Left cardiac atrium (tissue), 4 donors: Measurements from ENCODE around the gene JRKL. TPM values are rescaled to one million over a fixed set of nuclear protein-coding genes. Genes with fewer than 3 reads are reported as not detected.

ENCODE experiments used
- ATAC-seq, 2 donors: fragments of 200-7000 bp; cut with Tn5 transposase; one replicate each; pipeline ENCODE4 v1.9.1; 2020; ENCODE audit warnings: mild to moderate bottlenecking in 2 of 2, moderate library complexity in 2 of 2
- DNase-seq: peaks from one replicate; pipeline ENCODE4 v3.0.0-alpha.2; 2020
- intact Hi-C, 2 donors: fragments of 100-400 bp; cut with DNase I; formaldehyde crosslinking; loops; one replicate each; pipeline versions ENCODE4 v1.14.1 to v1.15.1; 2022 to 2023
- long read RNA-seq: library from polyadenylated mRNA; unstranded; transcript quantifications from one replicate; pipeline ENCODE4 v2.0.0, GENCODE V29; 2021
- total RNA-seq, 2 donors: library from RNA; stranded (reverse); fragmentation: NEBNext Ultra II Directional; extraction: Animal tissue kit (Norgen Biotek cat#: 25700); gene quantifications; one replicate each; pipeline ENCODE4 v1.2.1, GENCODE V29; 2021
- donor health status: DM: no; HTN: yes; CAD: no.
- donor health status: DM: no; HTN: yes; CAD: no; lungs with severe emphysema.
- donor health status: DM: yes; HTN: yes; CAD: no.
- donor health status: Dilated cardiomyopathy.

The JRKL gene
- 1 to 10 TPM; 7.0 to 7.3 TPM for total RNA-seq
- long read RNA-seq, partial matches to known transcripts, result 0 of 13 reads
- long read RNA-seq, other reads (novel, unspliced or antisense), result 10 of 13 reads

DNA sequence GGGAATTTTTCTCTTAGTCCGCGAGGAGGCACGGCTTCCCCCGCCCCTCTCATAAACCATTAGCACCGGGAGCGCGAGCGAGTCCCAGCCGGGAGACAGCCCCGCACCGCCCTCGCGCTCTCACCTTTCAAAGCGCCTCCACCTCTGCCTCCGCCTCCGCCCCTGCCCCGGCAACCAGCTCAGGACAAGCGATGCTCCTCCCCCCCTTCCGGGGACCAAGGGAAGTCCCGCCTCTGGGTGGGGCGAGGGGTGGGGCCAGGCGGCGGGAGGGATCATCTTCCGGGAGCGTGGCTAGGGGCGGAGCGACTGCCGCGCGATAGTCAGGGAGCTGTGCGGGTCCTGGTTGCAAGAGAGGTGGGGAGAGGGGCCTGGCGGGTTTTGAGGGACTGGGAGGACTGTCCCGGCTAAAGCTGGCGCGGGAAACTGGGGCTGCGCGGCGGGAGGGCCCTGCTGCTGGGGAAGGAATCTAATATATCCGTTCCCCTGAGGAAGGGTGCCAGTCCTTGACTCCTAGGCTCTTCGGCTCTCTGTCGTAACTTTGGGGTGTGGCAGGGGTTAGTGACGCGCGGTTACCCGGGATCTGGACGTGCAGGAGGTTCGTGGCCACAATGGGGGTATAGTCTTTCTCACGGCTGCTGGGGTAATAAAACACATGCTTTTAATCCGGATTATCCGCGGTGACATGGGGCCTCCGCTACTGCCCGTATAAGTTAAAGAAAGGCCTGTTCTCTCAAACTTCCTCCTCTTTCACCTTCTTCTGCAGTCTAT lies at the start of gene JRKL, which contains the start of gene CCDC82:
Gene JRKL, plus strand, starts transcription at position 294 of the 768 bp plus-strand sequence. CDS start 637 bp downstream, outside the sequence.
Gene CCDC82, minus strand, starts transcription at position 193 of the 768 bp plus-strand sequence. CDS start 5,165 bp downstream, outside the sequence.
- ATAC-seq (peak; percentile 100), DNase-seq (peak; percentile 96)
- intact Hi-C loops, result loop anchor here in 1 of 2 donors (5.0 to 10.0 kb wide), 2 partner anchors 553 to 1325 kb away; partner anchors contain the start of gene SRSF8

DNA sequence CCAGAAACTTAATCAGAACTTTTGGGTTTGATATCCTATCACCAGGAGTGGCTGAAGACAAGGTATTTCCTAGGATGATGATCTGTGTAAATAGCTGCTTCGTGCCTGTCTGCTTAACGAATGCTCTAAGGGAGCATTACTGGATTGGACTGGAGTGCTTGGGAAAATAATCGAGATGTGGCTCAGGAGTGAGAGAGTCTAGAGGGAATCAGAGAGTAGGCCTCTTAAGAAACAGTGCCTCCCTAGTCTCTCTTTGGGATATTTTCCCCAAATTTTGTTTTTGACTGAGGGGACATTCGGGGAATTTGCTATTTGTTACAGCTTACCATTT lies 49.3 kb upstream of the JRKL start:
- intact Hi-C loops, result loop anchor here (5.0 kb wide), 4 partner anchors 33 to 493 kb away; no protein-coding TSS in a partner anchor
- DNase-seq (no peak), ATAC-seq (no peak)

DNA sequence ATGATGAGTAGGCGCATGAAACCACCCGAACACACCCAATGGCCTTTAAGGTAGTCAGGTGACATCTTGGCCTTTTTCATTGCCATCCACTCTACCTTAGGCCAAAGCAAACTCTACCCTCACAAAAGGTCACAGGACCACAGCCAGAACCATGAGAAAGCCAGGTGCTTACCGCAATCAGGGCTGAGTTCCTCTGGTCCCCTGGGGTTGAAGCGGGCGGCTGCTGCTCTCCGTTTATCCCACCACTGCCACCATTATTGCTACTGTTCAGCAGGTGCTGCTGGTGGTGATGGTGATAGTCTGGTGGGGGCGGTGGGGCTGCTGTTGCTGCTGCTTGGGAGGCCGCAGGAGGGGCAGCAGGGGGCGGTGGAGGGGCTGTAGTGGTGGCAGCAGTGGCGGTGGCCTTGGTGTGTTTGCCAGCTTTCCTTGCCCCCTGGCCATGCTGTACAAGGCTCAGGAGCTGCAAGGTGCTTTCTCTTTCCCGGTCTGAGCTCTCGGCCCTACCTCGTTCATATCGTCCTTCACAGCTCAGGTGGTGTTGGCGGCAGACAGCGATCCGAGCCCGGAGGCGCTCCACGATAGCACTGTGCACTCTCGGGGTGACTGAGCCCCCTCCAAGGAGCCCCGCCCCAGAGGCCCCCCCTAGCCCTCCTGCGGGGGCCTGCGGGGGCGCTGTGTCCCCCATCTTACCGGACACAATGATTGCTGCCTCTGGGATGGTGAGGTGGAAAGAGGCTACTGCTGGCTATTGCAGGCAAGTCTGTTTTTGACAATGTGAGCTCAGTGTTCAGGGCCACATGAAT lies 48.4 kb upstream of the JRKL start:
- DNase-seq (peak; percentile 42), ATAC-seq (peak; percentile 15 to 60)
- intact Hi-C loops, result loop anchor here (2.0 to 5.0 kb wide), 5 partner anchors 34 to 494 kb away; no protein-coding TSS in a partner anchor

DNA sequence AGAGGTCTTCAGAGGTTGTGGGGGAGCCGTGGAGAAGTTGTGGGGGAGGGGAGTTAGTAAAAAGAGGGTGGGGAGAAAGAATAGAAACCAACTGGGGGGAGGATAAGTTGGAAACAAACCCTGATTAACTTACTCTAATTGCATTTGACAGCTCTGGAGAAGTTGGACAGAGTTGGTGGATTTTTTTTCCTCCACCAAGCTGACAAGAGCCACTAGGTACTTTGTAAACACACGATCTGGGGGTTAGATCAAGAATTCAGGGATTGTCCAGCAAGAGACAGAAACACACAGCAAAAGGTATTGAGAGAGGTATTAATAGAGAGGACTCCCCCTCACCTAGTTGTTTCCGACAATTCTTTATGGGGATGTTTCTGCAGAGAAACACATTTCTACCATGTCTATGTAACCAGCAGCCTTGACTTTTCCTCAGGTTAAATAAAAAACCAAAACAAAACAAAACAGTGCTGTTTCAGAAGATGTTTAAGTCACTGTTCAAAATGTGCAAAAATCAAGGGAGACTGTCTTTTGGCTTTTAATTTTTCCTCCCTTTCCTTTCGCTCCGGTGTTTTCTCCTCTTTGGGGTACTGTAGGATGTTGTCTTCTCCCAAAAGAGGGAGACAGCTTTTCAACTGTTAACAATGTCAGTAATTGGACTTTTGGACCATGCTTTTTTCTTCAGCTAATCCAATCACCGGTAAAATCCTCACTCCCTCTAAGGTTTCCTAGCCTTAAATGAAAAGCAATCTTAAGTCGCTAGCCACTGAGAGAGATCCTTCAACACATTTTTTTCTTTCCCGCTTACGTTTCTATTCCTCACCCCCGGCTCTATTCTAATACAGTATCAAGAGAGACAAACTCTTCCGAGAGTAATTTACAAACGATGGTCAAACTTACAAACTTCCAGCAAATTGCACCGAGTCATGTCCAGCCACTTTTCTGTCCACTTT lies 47.5 kb upstream of the JRKL start:
- no peak for DNase-seq
- peak; percentile 1 to 4 for ATAC-seq
- intact Hi-C loops, result loop anchor here (2.0 to 5.0 kb wide), 5 partner anchors 35 to 495 kb away; no protein-coding TSS in a partner anchor

DNA sequence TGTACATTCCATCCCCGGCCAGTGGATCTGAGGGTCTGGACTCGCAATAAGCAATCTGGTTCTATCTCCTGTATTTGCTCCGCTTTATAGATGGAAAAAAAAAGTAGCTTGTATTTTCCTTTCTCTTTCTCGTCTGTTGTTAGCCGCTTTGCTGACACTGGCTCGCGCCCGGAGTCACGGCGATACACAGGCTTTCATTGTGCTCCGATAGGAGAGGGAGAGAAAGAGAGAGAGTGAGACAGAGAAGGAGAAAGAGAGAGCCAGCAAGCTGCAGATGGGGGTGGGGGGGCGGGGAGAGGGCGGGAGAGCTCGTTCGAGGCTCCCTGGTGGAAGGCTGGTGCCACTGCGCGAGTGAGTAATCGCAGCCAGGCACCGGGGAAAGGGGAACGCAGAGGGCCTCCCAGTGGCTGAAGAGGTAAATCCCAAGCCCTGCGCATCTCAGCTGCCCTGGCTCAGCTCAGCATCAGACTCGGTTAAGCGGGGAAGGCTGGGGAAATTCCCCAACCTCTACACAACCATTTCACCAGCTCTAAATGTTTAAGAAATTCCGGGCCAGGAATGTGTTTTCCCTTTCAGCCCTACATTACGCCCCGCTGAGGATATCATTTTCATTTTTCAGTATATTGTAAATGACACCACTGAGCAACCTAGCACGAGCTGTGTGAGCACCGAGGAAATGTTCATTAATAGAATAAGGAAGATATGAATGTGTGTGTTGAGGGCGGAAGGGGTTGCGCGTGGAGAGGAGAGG lies 46.7 kb upstream of the JRKL start, which contains the start of gene MAML2:
Gene MAML2, minus strand, starts transcription at position 235 of the 751 bp plus-strand sequence. CDS start 1,300 bp downstream, outside the sequence.
- intact Hi-C loops, result loop anchor here (2.0 to 5.0 kb wide), 5 partner anchors 36 to 496 kb away; no protein-coding TSS in a partner anchor
- DNase-seq, result peak; percentile 94
- ATAC-seq, result peak; percentile 91 to 94

DNA sequence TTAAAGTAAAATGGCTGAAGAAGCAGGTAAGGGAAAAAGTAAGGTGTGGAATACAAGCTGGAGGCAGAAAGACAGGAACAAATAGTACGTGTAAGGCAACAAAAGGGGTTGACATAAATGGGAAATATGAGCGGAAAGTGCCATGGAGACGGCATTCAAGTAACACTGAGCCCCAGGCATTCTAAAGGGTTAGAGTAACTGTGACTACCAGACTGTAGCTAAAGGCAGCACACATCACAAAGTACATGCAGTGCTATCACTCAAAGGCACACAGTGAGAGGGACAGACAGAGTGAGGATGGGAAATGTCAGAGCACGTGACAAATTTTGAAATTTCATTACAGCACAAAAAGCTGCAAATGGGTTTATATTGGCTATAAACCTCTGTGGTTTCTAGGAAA lies 33.0 kb upstream of the JRKL start:
- DNase-seq (no peak), ATAC-seq (no peak)
- intact Hi-C loops, result no loop called here

DNA sequence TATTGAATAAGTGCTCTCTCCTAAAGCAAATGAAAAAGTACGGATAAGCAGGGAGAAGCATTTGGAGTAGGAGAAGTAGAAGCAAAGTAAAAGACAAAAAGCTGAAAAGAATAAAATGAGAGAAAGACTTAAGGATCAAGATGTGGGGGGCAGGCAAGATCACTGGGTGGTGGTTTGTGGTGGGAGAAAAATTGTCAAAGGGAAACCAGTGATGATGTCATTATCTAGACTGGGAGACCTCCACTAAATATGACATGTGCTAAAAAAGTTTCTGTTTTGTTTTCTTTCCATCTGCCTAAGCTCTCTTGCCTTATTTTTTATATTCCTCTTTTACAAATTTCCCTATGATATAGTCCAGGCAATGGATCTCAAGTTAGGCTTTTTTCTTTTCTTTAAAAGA lies 32.0 kb upstream of the JRKL start:
- intact Hi-C loops, result no loop called here
- ATAC-seq (no peak), DNase-seq (no peak)

DNA sequence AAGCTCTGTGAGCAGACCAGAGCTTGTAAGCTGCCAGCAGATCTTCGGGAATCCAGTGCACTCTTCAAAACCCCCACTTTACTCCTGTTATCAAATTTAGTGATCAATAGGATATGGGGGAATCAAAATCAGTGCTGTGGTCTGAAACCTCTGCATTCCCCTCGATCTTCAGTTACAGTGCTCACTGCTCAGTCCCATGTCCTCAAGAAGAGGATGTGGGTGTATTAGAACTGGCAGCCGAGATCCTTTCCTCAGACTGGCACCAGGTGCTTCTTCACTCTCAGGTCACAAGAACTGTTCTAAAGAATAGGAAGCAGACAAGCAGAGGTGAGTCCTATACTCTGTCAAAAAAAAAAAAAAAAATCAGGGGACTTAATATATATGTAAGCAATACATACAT lies 31.5 kb upstream of the JRKL start:
- intact Hi-C loops, result no loop called here
- ATAC-seq (no peak), DNase-seq (no peak)

DNA sequence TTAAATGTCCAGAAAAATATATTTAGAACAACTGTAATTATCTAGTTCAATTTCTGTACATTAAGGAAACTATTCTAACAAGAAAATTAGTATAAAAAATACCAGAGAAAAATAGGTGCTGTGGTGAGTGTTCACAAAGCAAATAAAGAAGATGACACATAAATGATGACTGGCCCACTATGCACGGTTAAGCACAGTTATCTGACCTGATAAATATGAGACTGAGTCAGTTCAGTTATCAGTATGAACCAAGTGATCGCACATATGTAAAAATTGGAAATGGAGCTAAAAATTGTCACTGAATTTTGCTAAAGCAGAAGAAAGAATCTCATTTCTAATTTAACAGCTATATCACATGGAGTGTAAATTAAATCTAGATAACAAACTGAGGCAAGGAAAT lies 28.0 kb upstream of the JRKL start:
- DNase-seq, result no peak
- ATAC-seq, result peak in 1 of 2 donors; percentile 70
- intact Hi-C loops, result no loop called here

DNA sequence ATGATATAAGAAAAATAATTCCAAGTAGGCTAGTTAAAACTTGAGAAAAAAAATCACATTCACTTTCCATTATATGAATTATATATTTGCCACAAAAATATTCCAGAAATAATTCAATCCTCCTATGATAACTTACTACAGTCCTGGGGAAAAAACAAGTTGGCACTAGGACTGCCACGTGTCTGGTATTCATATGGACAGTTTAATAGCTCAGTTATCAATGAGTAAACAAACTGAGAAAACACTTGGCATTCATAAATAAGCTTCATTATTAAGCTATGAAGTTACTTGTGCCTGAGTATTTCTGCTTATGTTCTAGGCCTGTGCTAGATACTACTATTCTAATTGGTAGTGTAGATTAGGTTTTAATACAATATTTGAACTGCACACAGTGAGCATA lies 24.3 kb upstream of the JRKL start:
- intact Hi-C loops, result no loop called here
- no peak for DNase-seq
- ATAC-seq, result no peak

DNA sequence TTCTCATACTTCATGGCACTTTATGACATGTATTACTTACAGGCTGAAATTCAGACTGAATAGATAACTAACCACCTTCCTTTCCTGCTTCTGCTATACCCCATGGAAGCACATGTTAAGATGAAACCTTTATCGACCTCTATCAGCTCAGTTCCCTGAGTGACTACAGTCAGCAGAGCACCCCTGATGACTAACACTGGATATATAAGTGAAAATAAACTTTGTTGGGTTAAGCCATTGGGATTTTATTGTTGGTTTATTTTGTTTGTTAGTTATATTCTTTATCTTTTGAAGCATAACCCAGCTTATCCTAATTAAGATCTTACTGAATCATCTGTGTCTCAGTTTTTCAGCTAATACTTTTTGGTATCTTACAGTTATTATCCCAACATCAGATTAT lies 23.8 kb upstream of the JRKL start:
- DNase-seq (no peak), ATAC-seq (no peak)
- intact Hi-C loops, result no loop called here

DNA sequence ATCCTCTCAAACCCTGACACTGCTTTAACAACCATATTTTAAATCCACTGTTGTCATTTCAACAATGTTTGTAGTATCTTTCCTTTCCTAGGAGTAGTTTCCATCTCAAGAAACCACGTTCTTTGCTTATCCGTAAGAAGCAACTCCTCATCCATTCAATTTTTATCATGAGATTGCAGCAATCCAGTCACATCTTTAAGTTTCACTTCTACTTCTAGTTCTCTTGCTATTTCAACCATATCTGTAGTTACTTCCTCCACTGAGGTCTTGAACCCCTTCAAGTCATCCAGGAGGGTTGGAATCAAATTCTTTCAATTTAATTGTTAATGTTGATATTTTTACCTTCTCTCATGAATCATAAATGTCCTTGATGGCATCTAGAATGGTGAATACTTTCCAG lies 22.5 kb upstream of the JRKL start:
- intact Hi-C loops, result no loop called here
- ATAC-seq (no peak), DNase-seq (no peak)

DNA sequence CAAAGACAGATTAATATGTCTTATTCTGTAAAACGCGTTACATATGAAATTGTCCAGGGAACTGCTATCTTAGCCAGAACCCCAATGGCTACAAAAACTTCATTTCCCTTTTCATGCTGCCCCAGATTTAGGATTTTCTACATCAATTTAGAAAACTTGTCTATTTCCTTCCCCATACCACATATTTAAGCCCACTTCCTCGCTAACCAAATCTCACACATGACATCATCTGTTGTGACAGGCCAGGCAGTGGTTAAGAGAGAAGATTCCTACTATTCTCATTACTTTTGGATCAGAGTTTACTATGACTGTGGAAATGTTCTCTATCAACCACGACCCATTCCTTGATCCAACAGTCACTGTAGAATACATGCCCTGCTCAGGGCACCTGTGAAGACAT lies 16.0 kb upstream of the JRKL start:
- ATAC-seq (no peak), DNase-seq (no peak)
- intact Hi-C loops, result no loop called here

DNA sequence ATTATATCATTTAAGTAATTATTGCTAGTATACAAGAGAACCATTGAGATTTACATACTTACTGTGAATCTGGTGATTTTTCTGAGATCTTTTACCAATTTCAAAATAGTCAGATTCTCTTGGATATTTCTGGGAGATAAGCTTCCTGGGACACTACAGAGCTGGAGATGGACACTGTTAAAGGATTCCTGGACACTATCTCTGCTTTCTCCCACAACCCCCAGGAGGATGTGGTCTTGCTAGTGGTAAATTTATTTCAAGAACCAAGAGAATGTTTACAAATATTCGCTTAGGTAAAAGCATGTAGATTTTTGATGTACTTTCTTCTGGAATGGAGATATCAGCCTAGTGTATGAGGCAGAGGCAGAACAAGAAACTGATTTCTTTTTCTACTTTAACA lies 13.0 kb upstream of the JRKL start:
- intact Hi-C loops, result no loop called here
- no peak for DNase-seq
- ATAC-seq, result no peak

DNA sequence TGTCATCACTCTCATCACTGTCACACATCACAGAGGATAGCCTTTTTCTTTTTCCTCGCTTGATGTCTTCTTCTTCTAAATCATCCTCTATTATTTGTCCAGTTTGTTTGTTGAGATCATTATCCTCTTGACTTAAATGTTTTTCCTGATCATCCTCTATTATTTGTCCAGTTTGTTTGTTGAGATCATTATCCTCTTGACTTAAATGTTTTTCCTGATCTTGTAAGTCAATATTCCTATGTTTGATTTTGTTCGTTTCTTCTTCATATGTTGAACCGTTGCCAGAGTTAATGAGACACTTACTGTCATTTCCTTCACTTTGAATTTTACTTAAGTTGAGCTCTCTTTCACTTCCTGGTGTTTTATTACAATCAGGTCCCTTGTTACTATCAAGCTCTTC lies 5.7 kb upstream of the JRKL start:
- ATAC-seq (no peak), DNase-seq (no peak)
- intact Hi-C loops, result no loop called here

DNA sequence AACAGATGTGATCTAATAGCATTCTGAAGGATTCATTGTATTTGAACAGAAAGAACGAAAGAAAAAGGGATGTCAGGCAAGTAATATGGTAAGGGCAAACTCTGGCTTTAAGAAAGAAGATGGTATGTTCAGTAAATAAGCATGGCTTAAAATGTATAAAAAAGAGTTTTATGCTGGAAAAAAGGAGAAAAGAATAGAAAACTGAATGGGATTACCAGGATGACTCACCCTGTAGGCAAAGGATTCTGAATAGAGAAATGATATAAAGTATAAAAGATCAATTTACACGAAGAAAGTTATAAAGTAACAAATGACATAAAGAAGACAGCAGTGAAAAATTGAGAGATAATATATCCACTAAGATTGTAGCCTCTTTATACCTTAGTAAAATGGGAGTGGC lies 4.6 kb upstream of the JRKL start:
- intact Hi-C loops, result no loop called here
- DNase-seq (no peak), ATAC-seq (no peak)

DNA sequence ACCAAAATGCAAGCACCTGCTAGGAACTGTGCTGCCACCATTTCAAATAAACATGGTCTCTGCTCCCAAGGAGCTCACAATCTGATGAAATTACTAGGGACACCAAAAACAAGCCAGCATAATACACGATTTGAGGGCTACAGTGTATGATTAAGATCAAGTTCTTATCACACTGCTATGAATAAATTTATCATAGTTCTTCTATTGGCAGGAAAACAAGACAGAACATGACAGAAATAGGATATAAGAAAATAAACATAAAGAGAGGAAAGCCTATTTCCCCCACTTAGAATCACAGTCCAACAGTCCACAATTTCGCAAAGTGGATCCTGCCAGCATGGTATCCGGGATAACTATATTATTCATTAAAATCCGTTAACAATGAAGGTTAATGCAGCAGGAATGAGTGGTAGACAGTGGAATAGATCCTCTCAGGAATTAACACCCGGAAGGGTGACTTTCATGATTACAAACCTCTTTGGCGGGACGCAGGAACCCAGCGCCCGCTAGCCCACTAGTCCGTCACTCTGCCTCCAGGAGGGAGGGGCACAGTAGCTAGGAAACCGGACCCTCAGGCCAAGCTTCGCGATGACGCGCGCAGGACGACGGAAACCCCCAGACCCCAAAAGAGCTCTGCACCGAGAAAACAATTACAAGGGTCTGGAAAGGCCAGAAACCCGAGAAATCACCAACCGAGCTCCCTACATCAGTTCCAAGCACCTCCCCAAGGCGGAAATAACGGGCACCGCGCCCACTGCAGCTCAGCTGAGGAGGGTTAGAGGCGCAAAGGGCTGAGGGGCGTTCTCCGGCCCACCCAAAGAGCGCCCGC lies 708 bp upstream of the JRKL start:
- intact Hi-C loops, result no loop called here
- peak; percentile 50 to 65 for ATAC-seq
- no peak for DNase-seq
